SU-DHL-6 (cell line): ENCODE results near the gene ZBTB17.

ENCODE experiments used
- EZH2phosphoT487 ChIP-seq: fragments of 200-600 bp; sonication (generic), shearing (Covaris generic); conservative IDR thresholded peaks from 2 replicates; pipeline ENCODE4 v1.6.1; 2018; ENCODE audit warnings: mild to moderate bottlenecking, antibody characterized with exemption, low read length, moderate library complexity, mixed read lengths
- TF ChIP-seq, protein P1 (sequence below): fragments of 200-600 bp; sonication (generic); IDR thresholded peaks from one replicate; pipeline ENCODE4 v1.5.1; 2017; ENCODE audit warnings: antibody characterized with exemption, mild to moderate bottlenecking, low read length, moderate library complexity; ENCODE audit not compliant: insufficient read depth, poor library complexity, severe bottlenecking

DNA sequence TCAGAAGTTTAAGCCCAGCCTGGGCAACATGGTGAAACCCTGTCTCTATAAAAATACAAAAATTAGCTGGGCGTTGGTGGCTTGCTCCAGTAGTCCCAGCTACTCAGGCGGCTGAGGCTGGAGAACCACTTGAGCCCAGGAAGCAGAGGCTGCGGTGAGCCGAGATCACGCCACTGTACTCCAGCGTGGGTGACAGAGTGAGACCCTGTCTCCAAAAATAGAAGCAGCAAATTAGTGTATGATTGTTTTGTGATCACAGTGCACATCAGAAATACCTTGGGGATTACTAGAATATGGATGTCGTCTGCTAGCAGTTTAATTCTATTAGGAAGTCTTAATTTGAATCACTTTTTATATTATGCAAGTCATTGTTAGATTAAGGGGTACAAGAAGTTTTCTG is 59.0 kb downstream of the ZBTB17 start:
- TF ChIP-seq, protein P1, sequence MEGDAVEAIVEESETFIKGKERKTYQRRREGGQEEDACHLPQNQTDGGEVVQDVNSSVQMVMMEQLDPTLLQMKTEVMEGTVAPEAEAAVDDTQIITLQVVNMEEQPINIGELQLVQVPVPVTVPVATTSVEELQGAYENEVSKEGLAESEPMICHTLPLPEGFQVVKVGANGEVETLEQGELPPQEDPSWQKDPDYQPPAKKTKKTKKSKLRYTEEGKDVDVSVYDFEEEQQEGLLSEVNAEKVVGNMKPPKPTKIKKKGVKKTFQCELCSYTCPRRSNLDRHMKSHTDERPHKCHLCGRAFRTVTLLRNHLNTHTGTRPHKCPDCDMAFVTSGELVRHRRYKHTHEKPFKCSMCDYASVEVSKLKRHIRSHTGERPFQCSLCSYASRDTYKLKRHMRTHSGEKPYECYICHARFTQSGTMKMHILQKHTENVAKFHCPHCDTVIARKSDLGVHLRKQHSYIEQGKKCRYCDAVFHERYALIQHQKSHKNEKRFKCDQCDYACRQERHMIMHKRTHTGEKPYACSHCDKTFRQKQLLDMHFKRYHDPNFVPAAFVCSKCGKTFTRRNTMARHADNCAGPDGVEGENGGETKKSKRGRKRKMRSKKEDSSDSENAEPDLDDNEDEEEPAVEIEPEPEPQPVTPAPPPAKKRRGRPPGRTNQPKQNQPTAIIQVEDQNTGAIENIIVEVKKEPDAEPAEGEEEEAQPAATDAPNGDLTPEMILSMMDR = no peak
- no peak for TF ChIP-seq EZH2phosphoT487
